ENCODE data around the gene FN1. TPM values are rescaled to one million over a fixed set of nuclear protein-coding genes. Genes with fewer than 3 reads are reported as not detected.

Gene FN1
- total and polyA plus RNA-seq, 2 donors (not counting 1 experiment from before 2014, with no cell fraction given) = 0.05 TPM; not detected in 1

- Histone ChIP-seq H3K27me3 (replicated peaks in 1 of 4; ENCODE audit: control extremely low read depth in 1 of 4, control insufficient read depth in 3 of 4, insufficient read depth in 4 of 4, low read length in 3 of 4) (no peaks in the 10 kb centered on the region), H3K4me1 (ENCODE audit: control insufficient read depth in 2 of 2, insufficient read depth in 2 of 2, low read length in 2 of 2) (no peaks in the 10 kb centered on the region), H4K20me1 (ENCODE audit: control insufficient read depth, insufficient read depth, low read length, poor library complexity, severe bottlenecking) (no peaks in the 10 kb centered on the region), H3K9me3 (ENCODE audit: control extremely low read depth in 1 of 3, control insufficient read depth in 2 of 3, insufficient read depth in 1 of 3, low read length in 2 of 3) (no peaks in the 10 kb centered on the region), H2AFZ (ENCODE audit: insufficient read depth, low read depth, low read length, poor library complexity, severe bottlenecking) (no peak overlapping the region), H3K9ac (ENCODE audit: low read length) (no peak overlapping the region), H3K79me2 (ENCODE audit: control insufficient read depth, insufficient read depth, low read length) (no peaks in the 10 kb centered on the region), H3K4me2 (replicated peaks; ENCODE audit: low read depth, low read length, poor library complexity, severe bottlenecking) (no peak overlapping the region), H3K36me3 (replicated peaks in 1 of 2; ENCODE audit: control extremely low read depth in 1 of 2, control insufficient read depth in 1 of 2, extremely low read depth in 1 of 2, insufficient read depth in 2 of 2, low read length in 1 of 2) (no peaks in the 10 kb centered on the region), H3K27ac (ENCODE audit: low read length in 2 of 2) (no peak overlapping the region), H3K4me3 (ENCODE audit: control extremely low read depth in 1 of 5, extremely low read depth in 1 of 5, insufficient read depth in 1 of 5, low read depth in 2 of 5, low read length in 4 of 5) (no peak overlapping the region)
- intact Hi-C loops (cut with micrococcal nuclease) = no loop called here
- POLR2A ChIA-PET = no interaction called here
- 90% methylated on average over 4 of the region's 9 CpGs for WGBS (ENCODE audit: insufficient coverage)
- TF ChIP-seq EZH2 (IDR thresholded peaks at IDR 0.05; ENCODE audit: borderline replicate concordance, insufficient read depth, low read depth, low read length, poor library complexity, severe bottlenecking) = no peak
- TF ChIP-seq, protein P1, sequence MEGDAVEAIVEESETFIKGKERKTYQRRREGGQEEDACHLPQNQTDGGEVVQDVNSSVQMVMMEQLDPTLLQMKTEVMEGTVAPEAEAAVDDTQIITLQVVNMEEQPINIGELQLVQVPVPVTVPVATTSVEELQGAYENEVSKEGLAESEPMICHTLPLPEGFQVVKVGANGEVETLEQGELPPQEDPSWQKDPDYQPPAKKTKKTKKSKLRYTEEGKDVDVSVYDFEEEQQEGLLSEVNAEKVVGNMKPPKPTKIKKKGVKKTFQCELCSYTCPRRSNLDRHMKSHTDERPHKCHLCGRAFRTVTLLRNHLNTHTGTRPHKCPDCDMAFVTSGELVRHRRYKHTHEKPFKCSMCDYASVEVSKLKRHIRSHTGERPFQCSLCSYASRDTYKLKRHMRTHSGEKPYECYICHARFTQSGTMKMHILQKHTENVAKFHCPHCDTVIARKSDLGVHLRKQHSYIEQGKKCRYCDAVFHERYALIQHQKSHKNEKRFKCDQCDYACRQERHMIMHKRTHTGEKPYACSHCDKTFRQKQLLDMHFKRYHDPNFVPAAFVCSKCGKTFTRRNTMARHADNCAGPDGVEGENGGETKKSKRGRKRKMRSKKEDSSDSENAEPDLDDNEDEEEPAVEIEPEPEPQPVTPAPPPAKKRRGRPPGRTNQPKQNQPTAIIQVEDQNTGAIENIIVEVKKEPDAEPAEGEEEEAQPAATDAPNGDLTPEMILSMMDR (IDR thresholded peaks at IDR 0.05) = no peak
- ATAC-seq (ENCODE audit: low read depth) (no peak), DNase-seq (no peak)
- Mint-ChIP-seq H3K4me3 (no peak overlapping the region), H3K9me3 (ENCODE audit: insufficient read depth) (no peaks in the 10 kb centered on the region), H3K4me1 (no peaks in the 10 kb centered on the region), H3K27me3 (peaks cover 16% of the 10 kb centered on the region), H3K27ac (no peak overlapping the region)
- CTCF ChIA-PET = no interaction called here
Observed at GRCh38 chr2:215397632-215398341, 38.1 kb downstream of the FN1 start.

GRCh38 chr2:215396595-215397313 is 39.1 kb downstream of the FN1 start:
- H3K27ac ChIP-seq (ENCODE audit: low read length in 2 of 2) = no peak overlapping the region
- no peak overlapping the region for H3K9ac ChIP-seq (ENCODE audit: low read length)
- ChIA-PET CTCF (no interaction called here), POLR2A (no interaction called here)
- no peak overlapping the region for H3K4me2 ChIP-seq (replicated peaks; ENCODE audit: low read depth, low read length, poor library complexity, severe bottlenecking)
- no peaks in the 10 kb centered on the region for H3K9me3 ChIP-seq (ENCODE audit: control extremely low read depth in 1 of 3, control insufficient read depth in 2 of 3, insufficient read depth in 1 of 3, low read length in 2 of 3)
- peaks cover 16% of the 10 kb centered on the region for H3K27me3 Mint-ChIP-seq
- intact Hi-C loops (cut with micrococcal nuclease) = no loop called here
- H3K4me3 Mint-ChIP-seq = no peak overlapping the region
- no peak overlapping the region for H2AFZ ChIP-seq (ENCODE audit: insufficient read depth, low read depth, low read length, poor library complexity, severe bottlenecking)
- H3K4me1 Mint-ChIP-seq = no peaks in the 10 kb centered on the region
- no peak overlapping the region for H3K27ac Mint-ChIP-seq
- DNase-seq (no peak), ATAC-seq (ENCODE audit: low read depth) (no peak)
- H3K9me3 Mint-ChIP-seq (ENCODE audit: insufficient read depth) = no peaks in the 10 kb centered on the region
- TF ChIP-seq EZH2 (IDR thresholded peaks at IDR 0.05; ENCODE audit: borderline replicate concordance, insufficient read depth, low read depth, low read length, poor library complexity, severe bottlenecking) = no peak
- TF ChIP-seq, protein P1 (IDR thresholded peaks at IDR 0.05) = no peak
- no peak overlapping the region for H3K4me3 ChIP-seq (ENCODE audit: control extremely low read depth in 1 of 5, extremely low read depth in 1 of 5, insufficient read depth in 1 of 5, low read depth in 2 of 5, low read length in 4 of 5)
- 0% methylated on average over 1 of the region's 2 CpGs for WGBS (ENCODE audit: insufficient coverage)
- no peaks in the 10 kb centered on the region for H3K36me3 ChIP-seq (replicated peaks in 1 of 2; ENCODE audit: control extremely low read depth in 1 of 2, control insufficient read depth in 1 of 2, extremely low read depth in 1 of 2, insufficient read depth in 2 of 2, low read length in 1 of 2)
- H3K4me1 ChIP-seq (ENCODE audit: control insufficient read depth in 2 of 2, insufficient read depth in 2 of 2, low read length in 2 of 2) = no peaks in the 10 kb centered on the region
- no peaks in the 10 kb centered on the region for H4K20me1 ChIP-seq (ENCODE audit: control insufficient read depth, insufficient read depth, low read length, poor library complexity, severe bottlenecking)
- H3K79me2 ChIP-seq (ENCODE audit: control insufficient read depth, insufficient read depth, low read length) = no peaks in the 10 kb centered on the region
- no peaks in the 10 kb centered on the region for H3K27me3 ChIP-seq (replicated peaks in 1 of 4; ENCODE audit: control extremely low read depth in 1 of 4, control insufficient read depth in 3 of 4, insufficient read depth in 4 of 4, low read length in 3 of 4)
